ENCODE results near the gene TSPAN7. TPM values are rescaled to one million over a fixed set of nuclear protein-coding genes. Genes with fewer than 3 reads are reported as not detected.

TSPAN7 gene
- total and polyA plus RNA-seq, 2 donors (not counting 3 experiments of a cell fraction or from before 2014, with no cell fraction given), result 3.2 to 5.2 TPM

DNA sequence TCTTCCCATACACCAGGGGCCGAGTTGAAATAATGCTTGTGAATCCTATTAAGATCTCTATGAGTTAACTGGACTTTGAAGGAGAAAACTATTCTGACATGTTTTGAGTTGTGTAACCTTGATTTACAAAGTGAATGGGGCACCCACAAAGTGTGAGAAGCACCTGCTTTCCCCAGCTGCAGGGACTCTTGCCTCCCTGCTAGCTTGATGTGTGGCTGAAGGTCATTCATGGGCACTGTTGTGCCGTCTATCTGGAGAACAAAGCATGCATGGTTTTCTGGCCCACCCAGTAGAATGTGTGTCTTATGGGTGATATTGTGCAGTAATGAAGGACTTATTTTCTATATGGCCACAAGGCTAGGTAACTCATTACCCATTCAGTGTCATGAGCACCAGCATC, 53.1 kb downstream of the TSPAN7 start:
- no TSS peak for BruUV-seq (replicated peaks)
- intact Hi-C loops (cut with micrococcal nuclease) (no loop called here), dilution Hi-C loops (cut with MboI; ENCODE audit: extremely low pct_ligation_motif_present, low sequenced_read_pairs) (no loop called here)
- no peak overlapping the region for H3K9ac ChIP-seq (replicated peaks; ENCODE audit: extremely low read depth, insufficient read depth, low read length)
- CTCF ChIA-PET, result interaction anchor here (0.8 to 1.4 kb wide), 2 partner anchors 13 to 14 kb away, joined by 4 read pairs; no protein-coding TSS in a partner anchor
- no peak overlapping the region for H3K27ac ChIP-seq (ENCODE audit: insufficient read depth, low read depth, low read length)
- POLR2A ChIA-PET, result no interaction called here
- H3K36me3 ChIP-seq (ENCODE audit: control insufficient read depth in 2 of 2, extremely low read depth in 1 of 2, insufficient read depth in 2 of 2, low read length in 2 of 2), result no peaks in the 10 kb centered on the region
- no peak overlapping the region for H2AFZ ChIP-seq (ENCODE audit: low read depth, low read length)
- H3K9me3 ChIP-seq (replicated peaks; ENCODE audit: control insufficient read depth, insufficient read depth, low read length), result no peaks in the 10 kb centered on the region
- H3K4me2 ChIP-seq (ENCODE audit: insufficient read depth, low read length), result no peak overlapping the region
- TF ChIP-seq POLR2AphosphoS5 (IDR thresholded peaks at IDR 0.05; ENCODE audit: insufficient read depth, low read depth, low read length), result no peak
- TF ChIP-seq, protein P1, sequence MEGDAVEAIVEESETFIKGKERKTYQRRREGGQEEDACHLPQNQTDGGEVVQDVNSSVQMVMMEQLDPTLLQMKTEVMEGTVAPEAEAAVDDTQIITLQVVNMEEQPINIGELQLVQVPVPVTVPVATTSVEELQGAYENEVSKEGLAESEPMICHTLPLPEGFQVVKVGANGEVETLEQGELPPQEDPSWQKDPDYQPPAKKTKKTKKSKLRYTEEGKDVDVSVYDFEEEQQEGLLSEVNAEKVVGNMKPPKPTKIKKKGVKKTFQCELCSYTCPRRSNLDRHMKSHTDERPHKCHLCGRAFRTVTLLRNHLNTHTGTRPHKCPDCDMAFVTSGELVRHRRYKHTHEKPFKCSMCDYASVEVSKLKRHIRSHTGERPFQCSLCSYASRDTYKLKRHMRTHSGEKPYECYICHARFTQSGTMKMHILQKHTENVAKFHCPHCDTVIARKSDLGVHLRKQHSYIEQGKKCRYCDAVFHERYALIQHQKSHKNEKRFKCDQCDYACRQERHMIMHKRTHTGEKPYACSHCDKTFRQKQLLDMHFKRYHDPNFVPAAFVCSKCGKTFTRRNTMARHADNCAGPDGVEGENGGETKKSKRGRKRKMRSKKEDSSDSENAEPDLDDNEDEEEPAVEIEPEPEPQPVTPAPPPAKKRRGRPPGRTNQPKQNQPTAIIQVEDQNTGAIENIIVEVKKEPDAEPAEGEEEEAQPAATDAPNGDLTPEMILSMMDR (IDR thresholded peaks at IDR 0.05; ENCODE audit: extremely low read depth in 1 of 2, insufficient read depth in 1 of 2, low read depth in 1 of 2, low read length in 2 of 2), result no peak
- TF ChIP-seq POLR2A (IDR thresholded peaks at IDR 0.05; ENCODE audit: low read depth, low read length), result no peak
- no peak for TF ChIP-seq MYC (IDR thresholded peaks at IDR 0.05; ENCODE audit: low read depth, low read length)
- no peak for TF ChIP-seq JUN (IDR thresholded peaks at IDR 0.05; ENCODE audit: borderline replicate concordance, insufficient read depth, insufficient read length, low read depth)
- no peaks in the 10 kb centered on the region for H3K79me2 ChIP-seq (ENCODE audit: control insufficient read depth, insufficient read depth, low read length)
- no peaks in the 10 kb centered on the region for H4K20me1 ChIP-seq (replicated peaks; ENCODE audit: control insufficient read depth, extremely low read depth, insufficient read depth, low read length)
- DNase-seq (ENCODE audit: low read depth, low spot score) (no peak), FAIRE-seq (no peak)
- no peaks in the 10 kb centered on the region for H3K4me1 ChIP-seq (ENCODE audit: control insufficient read depth, extremely low read depth, insufficient read depth, low read length)
- H3K9me1 ChIP-seq (replicated peaks; ENCODE audit: control insufficient read depth, extremely low read depth, insufficient read depth, low read length), result no peaks in the 10 kb centered on the region
- no peaks in the 10 kb centered on the region for H3K27me3 ChIP-seq (ENCODE audit: control insufficient read depth in 2 of 2, insufficient read depth in 2 of 2, low read length in 2 of 2)
- no peak overlapping the region for H3K4me3 ChIP-seq (replicated peaks in 1 of 3; ENCODE audit: insufficient read depth in 1 of 3, low read depth in 1 of 3, low read length in 3 of 3)

DNA sequence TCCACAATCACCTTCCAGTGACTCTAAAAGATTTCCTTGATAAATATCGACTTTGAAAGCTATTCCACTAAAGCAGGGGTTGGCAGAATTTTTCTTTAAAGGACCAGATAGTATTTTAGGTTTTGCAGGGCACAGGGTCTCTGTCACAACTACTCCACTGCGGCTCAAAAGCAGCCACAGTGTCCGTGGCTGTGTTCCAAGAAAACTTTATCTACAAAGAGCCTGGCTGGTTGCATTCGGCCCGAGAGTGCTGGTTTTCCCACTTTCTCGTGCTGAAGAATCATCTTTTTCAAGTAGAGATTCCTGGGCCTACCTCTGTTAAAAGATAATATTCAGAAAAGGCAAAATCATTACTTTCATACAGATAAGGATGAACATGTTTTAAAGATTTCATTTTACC, 55.6 kb downstream of the TSPAN7 start:
- Histone ChIP-seq H3K4me1 (ENCODE audit: control insufficient read depth, extremely low read depth, insufficient read depth, low read length) (no peaks in the 10 kb centered on the region), H3K9me3 (replicated peaks; ENCODE audit: control insufficient read depth, insufficient read depth, low read length) (no peaks in the 10 kb centered on the region), H3K4me2 (ENCODE audit: insufficient read depth, low read length) (no peak overlapping the region), H3K9ac (replicated peaks; ENCODE audit: extremely low read depth, insufficient read depth, low read length) (no peak overlapping the region), H4K20me1 (replicated peaks; ENCODE audit: control insufficient read depth, extremely low read depth, insufficient read depth, low read length) (no peaks in the 10 kb centered on the region), H3K79me2 (ENCODE audit: control insufficient read depth, insufficient read depth, low read length) (no peaks in the 10 kb centered on the region), H3K27me3 (ENCODE audit: control insufficient read depth in 2 of 2, insufficient read depth in 2 of 2, low read length in 2 of 2) (no peaks in the 10 kb centered on the region), H3K9me1 (replicated peaks; ENCODE audit: control insufficient read depth, extremely low read depth, insufficient read depth, low read length) (no peaks in the 10 kb centered on the region), H2AFZ (ENCODE audit: low read depth, low read length) (no peak overlapping the region), H3K36me3 (ENCODE audit: control insufficient read depth in 2 of 2, extremely low read depth in 1 of 2, insufficient read depth in 2 of 2, low read length in 2 of 2) (no peaks in the 10 kb centered on the region), H3K27ac (ENCODE audit: insufficient read depth, low read depth, low read length) (no peak overlapping the region), H3K4me3 (replicated peaks in 1 of 3; ENCODE audit: insufficient read depth in 1 of 3, low read depth in 1 of 3, low read length in 3 of 3) (no peak overlapping the region)
- dilution Hi-C loops (cut with MboI; ENCODE audit: extremely low pct_ligation_motif_present, low sequenced_read_pairs) (no loop called here), intact Hi-C loops (cut with micrococcal nuclease) (no loop called here)
- FAIRE-seq (no peak), DNase-seq (ENCODE audit: low read depth, low spot score) (no peak)
- BruUV-seq (replicated peaks), result no TSS peak
- ChIA-PET CTCF (no interaction called here), POLR2A (no interaction called here)
- TF ChIP-seq POLR2A (IDR thresholded peaks at IDR 0.05; ENCODE audit: low read depth, low read length), result no peak
- no peak for TF ChIP-seq JUN (IDR thresholded peaks at IDR 0.05; ENCODE audit: borderline replicate concordance, insufficient read depth, insufficient read length, low read depth)
- TF ChIP-seq FOS (IDR thresholded peaks at IDR 0.05; ENCODE audit: borderline replicate concordance, insufficient read depth, low read length), result no peak
- no peak for TF ChIP-seq GATA2 (IDR thresholded peaks at IDR 0.05; ENCODE audit: insufficient read depth, insufficient read length, low read depth, low read length)
- TF ChIP-seq POLR2AphosphoS5 (IDR thresholded peaks at IDR 0.05; ENCODE audit: insufficient read depth, low read depth, low read length), result no peak
- TF ChIP-seq, protein P2, sequence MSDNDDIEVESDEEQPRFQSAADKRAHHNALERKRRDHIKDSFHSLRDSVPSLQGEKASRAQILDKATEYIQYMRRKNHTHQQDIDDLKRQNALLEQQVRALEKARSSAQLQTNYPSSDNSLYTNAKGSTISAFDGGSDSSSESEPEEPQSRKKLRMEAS (IDR thresholded peaks at IDR 0.05; ENCODE audit: insufficient read depth, insufficient read length), result no peak
- no peak for TF ChIP-seq MYC (IDR thresholded peaks at IDR 0.05; ENCODE audit: low read depth, low read length)
- TF ChIP-seq EZH2 (IDR thresholded peaks at IDR 0.05; ENCODE audit: borderline replicate concordance, low read depth, low read length, severe bottlenecking), result no peak
- TF ChIP-seq, protein P1 (IDR thresholded peaks at IDR 0.05; ENCODE audit: extremely low read depth in 1 of 2, insufficient read depth in 1 of 2, low read depth in 1 of 2, low read length in 2 of 2), result no peak
